HEK293 (cell line): Measurements from ENCODE around the gene NR2C2AP.

Experiments used
- CTCF ChIA-PET: fragments of 350-600 bp; formaldehyde crosslinking; extraction: SDS; loops from one replicate; lab custom pipeline; 2021; ENCODE audit warnings: antibody characterized with exemption; lab: Yijun Ruan, JAX
- POLR2A ChIA-PET: fragments of 300-600 bp; formaldehyde crosslinking; extraction: SDS; loops from one replicate; lab custom pipeline; 2020; ENCODE audit warnings: antibody characterized with exemption, inconsistent platforms; lab: Yijun Ruan, JAX
- H3K27ac ChIP-seq: fragments of 200-500 bp; sonication (Bioruptor generic); 2 replicates; pipeline ENCODE4 v1.5.1; 2014; ENCODE audit warnings: low read depth, low read length, control low read depth, inconsistent platforms; ENCODE audit errors: extremely low read depth
- H3K36me3 ChIP-seq, 2 experiments: fragments of 200-500 bp in 1 of 2; sonication (Bioruptor generic) in 1 of 2; 1 replicate in 1 of 2; 2 replicates in 1 of 2; pipeline ENCODE4 v1.5.1; 2014 to 2017; ENCODE audit warnings: inconsistent platforms in 2 of 2, low read length in 2 of 2; ENCODE audit not compliant: control insufficient read depth in 2 of 2, insufficient read depth in 1 of 2
- H3K4me1 ChIP-seq: fragments of 200-500 bp; sonication (Bioruptor generic); 2 replicates; pipeline ENCODE4 v1.5.1; 2014; ENCODE audit warnings: mild to moderate bottlenecking, low read length, inconsistent platforms; ENCODE audit not compliant: control insufficient read depth, insufficient read depth
- H3K4me3 ChIP-seq: 2 replicates; pipeline ENCODE4 v1.5.1; 2011; ENCODE audit warnings: low read depth, mild to moderate bottlenecking, control low read depth, low read length, moderate library complexity
- H3K9me3 ChIP-seq: fragments of 200-500 bp; sonication (Bioruptor generic); 2 replicates; pipeline ENCODE4 v1.5.1; 2014; ENCODE audit warnings: low read depth, low read length, inconsistent platforms; ENCODE audit not compliant: control insufficient read depth, insufficient read depth
- HOXC10 ChIP-seq: sonication (generic); formaldehyde crosslinking; IDR thresholded peaks from 2 replicates; pipeline ENCODE4 v1.8.1; 2023; ENCODE audit warnings: mild to moderate bottlenecking, missing genetic modification reagents
- REST ChIP-seq: fragments of 450-650 bp; formaldehyde crosslinking; IDR thresholded peaks from 2 replicates; pipeline ENCODE4 v1.5.1; 2016; ENCODE audit warnings: missing biosample characterization, missing genetic modification characterization
- SP2 ChIP-seq: fragments of 450-650 bp; formaldehyde crosslinking; IDR thresholded peaks from 2 replicates; pipeline ENCODE4 v1.5.1; 2016; ENCODE audit warnings: missing biosample characterization, missing genetic modification characterization
- ZFP3 ChIP-seq: fragments of 450-650 bp; formaldehyde crosslinking; IDR thresholded peaks from 2 replicates; pipeline ENCODE4 v1.5.1; 2016; ENCODE audit warnings: low read depth, missing biosample characterization, missing genetic modification characterization
- ZNF112 ChIP-seq: fragments of 450-650 bp; formaldehyde crosslinking; IDR thresholded peaks from 2 replicates; pipeline ENCODE4 v1.5.0; 2017; ENCODE audit warnings: missing biosample characterization, missing genetic modification characterization
- ZNF121 ChIP-seq: fragments of 450-650 bp; formaldehyde crosslinking; IDR thresholded peaks from 2 replicates; pipeline ENCODE4 v1.5.1; 2016; ENCODE audit warnings: missing biosample characterization, missing genetic modification characterization
- ZNF16 ChIP-seq: fragments of 450-650 bp; formaldehyde crosslinking; IDR thresholded peaks from 2 replicates; pipeline ENCODE4 v1.5.1; 2016; ENCODE audit warnings: low read depth, missing biosample characterization, missing genetic modification characterization
- ZNF169 ChIP-seq: fragments of 450-650 bp; formaldehyde crosslinking; IDR thresholded peaks from 2 replicates; pipeline ENCODE4 v1.5.1; 2016; ENCODE audit warnings: missing biosample characterization, missing genetic modification characterization
- ZNF37A ChIP-seq: fragments of 450-650 bp; IDR thresholded peaks from 2 replicates; pipeline ENCODE4 v1.5.1; 2018; ENCODE audit warnings: missing biosample characterization, missing genetic modification characterization
- ZNF391 ChIP-seq: fragments of 450-650 bp; formaldehyde crosslinking; IDR thresholded peaks from 2 replicates; pipeline ENCODE4 v1.5.1; 2016; ENCODE audit warnings: low read depth, missing biosample characterization, missing genetic modification characterization, borderline replicate concordance
- ZSCAN4 ChIP-seq: fragments of 450-650 bp; formaldehyde crosslinking; IDR thresholded peaks from 2 replicates; pipeline ENCODE4 v1.5.1; 2017; ENCODE audit warnings: missing biosample characterization, missing genetic modification characterization
- TF ChIP-seq, protein P1 (sequence below): fragments of 450-650 bp; formaldehyde crosslinking; IDR thresholded peaks from 2 replicates; pipeline ENCODE4 v1.5.1; 2016; ENCODE audit warnings: missing biosample characterization, missing genetic modification characterization

The NR2C2AP gene

DNA sequence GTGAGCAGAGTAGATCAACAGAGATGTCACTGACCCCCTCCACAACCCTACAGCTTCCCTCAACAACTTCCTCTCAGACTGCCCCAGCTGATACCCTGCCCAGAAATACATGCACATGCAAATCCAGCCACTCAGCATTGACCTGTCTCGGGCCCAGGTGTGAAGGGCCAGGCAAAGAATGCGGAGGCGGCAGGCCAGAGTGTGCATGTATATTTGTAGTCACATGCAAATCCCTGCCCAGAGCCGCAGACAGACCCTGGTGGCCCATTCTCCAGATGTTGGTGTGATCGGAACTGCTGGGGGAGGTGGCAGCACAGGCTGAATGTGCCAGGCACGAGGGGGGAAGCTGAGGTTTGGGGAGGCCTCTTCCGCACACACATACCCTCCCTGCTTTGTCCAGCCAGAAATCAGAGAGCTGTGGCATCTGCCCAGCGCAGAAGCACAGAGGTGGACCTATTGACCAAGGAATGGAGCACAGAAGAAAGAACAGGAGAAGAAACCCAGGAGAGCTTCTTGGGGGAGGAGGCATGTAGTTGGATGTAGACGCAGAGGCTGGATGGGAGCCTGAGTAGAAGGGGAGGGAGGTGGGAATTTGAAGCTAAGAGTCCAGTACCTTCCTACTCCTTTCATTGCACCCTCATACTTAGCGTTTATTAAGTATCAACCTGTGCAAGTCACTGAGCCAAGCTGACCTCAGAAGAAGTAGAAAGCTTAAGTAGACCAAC lies 47.6 kb downstream of the NR2C2AP start:
- TF ChIP-seq REST (tag by site-specific recombination) (no peak), SP2 (no peak), ZNF112 (tag by site-specific recombination) (no peak), ZNF391 (no peak), ZSCAN4 (tag by site-specific recombination) (no peak), ZNF169 (tag by site-specific recombination) (no peak), HOXC10 (CRISPR knock-in tag) (no peak)
- TF ChIP-seq, protein P1, sequence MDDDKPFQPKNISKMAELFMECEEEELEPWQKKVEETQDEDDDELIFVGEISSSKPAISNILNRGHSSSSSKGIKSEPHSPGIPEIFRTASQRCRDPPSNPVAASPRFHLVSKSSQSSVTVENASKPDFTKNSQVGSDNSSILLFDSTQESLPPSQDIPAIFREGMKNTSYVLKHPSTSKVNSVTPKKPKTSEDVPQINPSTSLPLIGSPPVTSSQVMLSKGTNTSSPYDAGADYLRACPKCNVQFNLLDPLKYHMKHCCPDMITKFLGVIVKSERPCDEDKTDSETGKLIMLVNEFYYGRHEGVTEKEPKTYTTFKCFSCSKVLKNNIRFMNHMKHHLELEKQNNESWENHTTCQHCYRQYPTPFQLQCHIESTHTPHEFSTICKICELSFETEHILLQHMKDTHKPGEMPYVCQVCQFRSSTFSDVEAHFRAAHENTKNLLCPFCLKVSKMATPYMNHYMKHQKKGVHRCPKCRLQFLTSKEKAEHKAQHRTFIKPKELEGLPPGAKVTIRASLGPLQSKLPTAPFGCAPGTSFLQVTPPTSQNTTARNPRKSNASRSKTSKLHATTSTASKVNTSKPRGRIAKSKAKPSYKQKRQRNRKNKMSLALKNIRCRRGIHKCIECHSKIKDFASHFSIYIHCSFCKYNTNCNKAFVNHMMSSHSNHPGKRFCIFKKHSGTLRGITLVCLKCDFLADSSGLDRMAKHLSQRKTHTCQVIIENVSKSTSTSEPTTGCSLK (tag by site-specific recombination), result no peak
- no peaks in the 10 kb centered on the region for H3K4me1 ChIP-seq
- no peak overlapping the region for H3K4me3 ChIP-seq
- ChIA-PET POLR2A (interaction anchor here (1.6 kb wide), 1 partner anchor 10 kb away, joined by 6 read pairs; no protein-coding TSS in a partner anchor), CTCF (interaction anchor here (0.5 to 6.3 kb wide), 6 partner anchors 9 to 179 kb away, joined by 3 to 47 read pairs (median 4); no protein-coding TSS in a partner anchor)
- no peak overlapping the region for H3K27ac ChIP-seq
- no peaks in the 10 kb centered on the region for H3K36me3 ChIP-seq
- no peaks in the 10 kb centered on the region for H3K9me3 ChIP-seq

DNA sequence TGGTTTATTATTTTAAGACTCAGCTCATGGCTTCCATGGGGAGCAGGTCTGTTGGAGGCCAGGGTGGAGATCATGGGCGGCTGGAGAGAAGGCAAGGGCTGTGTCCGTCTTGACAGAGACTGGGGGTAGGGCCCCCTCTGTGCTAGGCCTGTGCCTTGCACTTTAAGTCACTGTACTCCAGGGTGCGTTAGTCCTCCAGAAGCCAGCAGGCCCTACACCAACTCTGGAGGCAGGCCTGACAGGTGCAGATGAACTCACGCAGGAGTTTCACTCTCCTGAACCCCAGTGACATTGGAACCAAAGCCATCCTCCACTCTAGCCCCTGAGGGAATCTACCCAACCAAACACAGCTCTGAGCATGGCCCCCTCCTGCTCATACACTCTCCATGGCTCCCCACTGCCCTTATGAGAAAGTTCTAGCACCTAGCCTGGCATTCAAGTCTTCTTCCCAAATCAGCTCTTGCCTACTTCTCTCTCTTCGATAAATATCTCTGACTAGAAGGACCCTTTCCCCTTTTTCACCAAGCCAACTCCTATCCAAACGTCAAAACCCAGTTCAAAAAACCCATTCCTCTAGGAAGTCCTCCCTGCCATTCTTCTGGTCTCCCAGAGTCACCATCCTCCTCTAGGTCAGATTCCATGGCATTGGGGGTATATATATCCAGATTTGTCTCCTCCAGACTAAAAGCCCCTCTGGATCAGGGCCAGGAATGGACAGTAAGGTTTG lies 48.3 kb downstream of the NR2C2AP start:
- no peaks in the 10 kb centered on the region for H3K9me3 ChIP-seq
- H3K4me3 ChIP-seq, result no peak overlapping the region
- CTCF ChIA-PET, result interaction anchor here (1.2 to 6.3 kb wide), 2 partner anchors 8 to 68 kb away, joined by 3 to 47 read pairs; no protein-coding TSS in a partner anchor
- POLR2A ChIA-PET, result interaction anchor here (1.6 kb wide), 1 partner anchor 9 kb away, joined by 6 read pairs; no protein-coding TSS in a partner anchor
- H3K36me3 ChIP-seq, result no peaks in the 10 kb centered on the region; a peak in 1 of 3 replicates
- no peak overlapping the region for H3K27ac ChIP-seq
- TF ChIP-seq ZFP3, result peak; percentile 97
- TF ChIP-seq ZNF37A (tag by site-specific recombination), result no peak
- peak; percentile 44; the same call in 1 of the 2 replicates for TF ChIP-seq ZNF16 (tag by site-specific recombination)
- no peak for TF ChIP-seq ZNF121 (tag by site-specific recombination)
- no peaks in the 10 kb centered on the region for H3K4me1 ChIP-seq
